SK-N-MC (cell line): ENCODE data around the gene SEPTIN6.
"Not testable (repeated sequence)": the region's sequence is repeated elsewhere in the genome, so short reads cannot be mapped to it uniquely, and the experiment has no call there.

Experiments
- DNase-seq: peaks from one replicate; pipeline ENCODE4 v3.0.0-alpha.2; 2011; ENCODE audit warnings: low read depth, low spot score
- H3K27ac ChIP-seq: fragments of 200-600 bp; sonication (generic); 2 replicates; pipeline ENCODE4 v1.5.1; 2016; ENCODE audit warnings: mixed run types
- H3K36me3 ChIP-seq: fragments of 200-600 bp; sonication (generic); 2 replicates; pipeline ENCODE4 v1.6.1; 2017; ENCODE audit warnings: antibody characterized with exemption, low read length, mixed read lengths; ENCODE audit not compliant: insufficient read depth
- H3K4me3 ChIP-seq: fragments of 200-600 bp; sonication (generic); 2 replicates; pipeline ENCODE4 v1.5.1; 2016
- H3K9ac ChIP-seq: fragments of 200-600 bp; sonication (generic); 2 replicates; pipeline ENCODE4 v1.8.0; 2017; ENCODE audit warnings: mixed run types, mixed read lengths; ENCODE audit not compliant: insufficient read length
- H3K9me3 ChIP-seq: fragments of 200-600 bp; sonication (generic); 2 replicates; pipeline ENCODE4 v1.6.1; 2017; ENCODE audit warnings: low read depth, mild to moderate bottlenecking, antibody characterized with exemption, low read length, moderate library complexity, mixed read lengths
- EZH2 ChIP-seq: fragments of 200-600 bp; sonication (generic); IDR thresholded peaks from one replicate; pipeline ENCODE4 v1.6.1; 2017; ENCODE audit warnings: antibody characterized with exemption
- FOXP2 ChIP-seq: optimal IDR thresholded peaks from 2 replicates; pipeline ENCODE3; 2011; ENCODE audit warnings: mild to moderate bottlenecking, moderate library complexity; ENCODE audit not compliant: insufficient read depth; ENCODE audit errors: extremely low read length, control extremely low read depth
- POLR2AphosphoS5 ChIP-seq: IDR thresholded peaks from 2 replicates; pipeline ENCODE4 v1.6.1; 2012; ENCODE audit warnings: mild to moderate bottlenecking, low read depth, low read length, borderline replicate concordance

SEPTIN6 gene

DNA sequence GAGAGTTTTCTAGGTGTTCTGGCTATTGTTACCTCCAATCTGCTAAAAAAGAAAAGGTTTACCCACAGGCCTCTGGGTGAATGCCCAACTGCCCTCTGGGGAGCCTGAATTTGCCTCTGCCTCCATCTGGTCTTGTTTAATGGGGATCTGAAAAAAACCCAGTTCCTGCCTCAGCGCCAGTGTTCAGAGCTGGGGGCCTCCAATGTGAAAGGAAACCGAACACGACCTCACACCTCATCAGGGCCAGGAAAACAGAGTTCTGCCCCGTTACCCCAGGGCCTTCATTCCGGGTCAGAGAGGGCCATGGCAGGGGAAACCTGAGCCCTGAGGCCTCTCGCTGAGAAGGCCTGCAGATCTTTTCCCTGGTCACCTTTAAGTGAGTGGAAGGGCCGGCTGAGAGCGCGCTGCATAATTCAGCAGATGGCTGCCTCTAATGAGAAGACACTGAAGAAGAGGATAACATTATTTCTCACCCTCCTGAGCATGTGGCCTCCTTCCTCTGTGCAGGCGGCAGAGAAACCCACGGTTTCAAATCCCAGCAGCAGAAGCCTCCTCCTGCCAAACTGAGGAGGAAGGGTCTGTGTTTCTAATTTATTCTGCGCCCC, 6.8 kb downstream of the SEPTIN6 start:
- Histone ChIP-seq H3K27ac (no peak overlapping the region; the same call in 1 of the 2 replicates), H3K9me3 (no peaks in the 10 kb centered on the region), H3K4me3 (no peak overlapping the region), H3K9ac (no peak overlapping the region), H3K36me3 (no peaks in the 10 kb centered on the region)
- no peak for DNase-seq
- TF ChIP-seq POLR2AphosphoS5, result no peak
- no peak for TF ChIP-seq EZH2
- TF ChIP-seq FOXP2, result no peak

- no peak for DNase-seq
- H3K36me3 ChIP-seq, result no peaks in the 10 kb centered on the region
- no peak overlapping the region for H3K9ac ChIP-seq
- no peaks in the 10 kb centered on the region for H3K9me3 ChIP-seq
- no peak overlapping the region; the same call in 1 of the 2 replicates for H3K27ac ChIP-seq
- no peak overlapping the region; the same call in 1 of the 2 replicates for H3K4me3 ChIP-seq
- no peak for TF ChIP-seq FOXP2
- no peak for TF ChIP-seq POLR2AphosphoS5
- TF ChIP-seq EZH2, result no peak
Observed at GRCh38 chrX:119685225-119686066, 7.5 kb downstream of the SEPTIN6 start.

- Histone ChIP-seq H3K27ac (no peak overlapping the region), H3K9ac (no peak overlapping the region), H3K36me3 (no peaks in the 10 kb centered on the region), H3K9me3 (no peaks in the 10 kb centered on the region), H3K4me3 (no peak overlapping the region; the same call in 1 of the 2 replicates)
- TF ChIP-seq EZH2, result no peak
- TF ChIP-seq FOXP2, result no peak
- TF ChIP-seq POLR2AphosphoS5, result no peak
- DNase-seq, result no peak
Observed at GRCh38 chrX:119684916-119685224, 8.1 kb downstream of the SEPTIN6 start.

DNA sequence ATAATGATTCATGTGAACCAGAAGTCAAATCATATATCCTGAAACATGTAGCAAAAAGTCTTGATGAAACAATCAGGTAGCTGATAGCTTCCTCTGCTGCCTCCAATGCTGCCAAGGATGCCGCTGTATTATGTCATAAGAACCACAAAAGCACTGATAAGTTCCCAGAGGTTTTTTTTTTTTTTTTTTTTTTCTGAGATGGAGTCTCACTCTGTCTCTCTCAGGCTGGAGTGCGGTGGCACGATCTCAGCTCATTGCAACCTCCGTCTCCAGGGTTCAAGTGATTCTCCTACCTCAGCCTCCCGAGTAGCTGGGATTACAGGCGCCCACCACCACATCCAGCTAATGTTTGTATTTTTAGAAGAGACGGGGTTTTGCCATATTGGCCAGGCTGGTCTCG, 8.7 kb downstream of the SEPTIN6 start:
- H3K4me3 ChIP-seq, H3K27ac ChIP-seq, DNase-seq, H3K36me3 ChIP-seq, H3K9me3 ChIP-seq, H3K9ac ChIP-seq: not testable (repeated sequence)

DNA sequence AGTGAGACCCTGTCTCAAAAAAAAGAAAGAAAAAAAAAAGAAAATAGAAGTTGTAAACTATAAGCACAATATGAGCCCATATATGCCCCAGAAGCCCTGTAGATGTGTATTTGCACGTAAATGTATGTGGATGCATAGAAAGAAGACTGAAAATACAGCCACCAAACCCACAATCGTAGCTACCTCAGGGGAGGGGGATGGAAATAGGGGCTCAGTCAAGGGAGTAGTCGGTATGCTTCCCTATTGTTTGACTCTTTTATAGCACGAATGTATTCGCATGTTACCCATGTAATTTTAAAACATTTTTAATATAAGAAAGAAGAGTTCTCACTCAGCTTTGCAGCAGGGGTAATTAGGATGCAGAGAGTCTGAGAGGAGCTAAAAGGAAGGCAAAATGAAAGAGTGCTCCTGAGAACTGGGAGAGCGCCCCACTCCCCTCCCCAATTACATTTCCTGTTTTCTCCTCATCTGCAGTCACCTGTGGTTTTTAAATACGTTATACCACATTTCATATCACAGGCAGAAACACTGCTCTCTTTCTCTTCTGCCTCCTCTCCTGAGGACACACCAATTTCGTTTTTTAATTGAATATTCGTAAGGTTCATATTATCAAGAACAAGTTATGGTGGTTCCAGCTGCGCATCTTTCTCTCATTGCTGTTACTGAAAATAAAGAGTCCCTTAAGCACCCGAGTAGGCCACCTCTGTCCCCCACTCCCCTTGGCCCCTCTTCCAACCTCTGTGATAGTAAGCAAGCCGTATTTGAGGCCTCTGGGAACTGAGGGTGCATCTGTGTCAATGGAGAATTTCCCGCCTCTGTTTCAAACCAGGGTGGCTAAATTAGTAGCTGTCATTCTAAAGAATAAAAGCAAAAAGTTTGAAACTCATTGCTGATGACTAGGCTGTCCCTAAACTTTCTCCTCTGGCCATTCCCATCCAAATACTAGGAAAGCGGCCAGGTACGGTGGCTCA, 10.7 kb downstream of the SEPTIN6 start:
- Histone ChIP-seq H3K4me3 (no peak overlapping the region), H3K9me3 (no peaks in the 10 kb centered on the region), H3K36me3 (no peaks in the 10 kb centered on the region), H3K9ac (no peak overlapping the region), H3K27ac (no peak overlapping the region)
- no peak for DNase-seq
- no peak for TF ChIP-seq EZH2
- no peak for TF ChIP-seq POLR2AphosphoS5
- TF ChIP-seq FOXP2, result no peak

GRCh38 chrX:119677654-119677981, 15.3 kb downstream of the SEPTIN6 start:
- Histone ChIP-seq H3K4me3 (no peak overlapping the region), H3K36me3 (no peaks in the 10 kb centered on the region), H3K27ac (no peak overlapping the region), H3K9ac (no peak overlapping the region), H3K9me3 (no peaks in the 10 kb centered on the region)
- no peak for TF ChIP-seq EZH2
- TF ChIP-seq FOXP2, result no peak
- TF ChIP-seq POLR2AphosphoS5, result no peak
- DNase-seq, result no peak

DNA sequence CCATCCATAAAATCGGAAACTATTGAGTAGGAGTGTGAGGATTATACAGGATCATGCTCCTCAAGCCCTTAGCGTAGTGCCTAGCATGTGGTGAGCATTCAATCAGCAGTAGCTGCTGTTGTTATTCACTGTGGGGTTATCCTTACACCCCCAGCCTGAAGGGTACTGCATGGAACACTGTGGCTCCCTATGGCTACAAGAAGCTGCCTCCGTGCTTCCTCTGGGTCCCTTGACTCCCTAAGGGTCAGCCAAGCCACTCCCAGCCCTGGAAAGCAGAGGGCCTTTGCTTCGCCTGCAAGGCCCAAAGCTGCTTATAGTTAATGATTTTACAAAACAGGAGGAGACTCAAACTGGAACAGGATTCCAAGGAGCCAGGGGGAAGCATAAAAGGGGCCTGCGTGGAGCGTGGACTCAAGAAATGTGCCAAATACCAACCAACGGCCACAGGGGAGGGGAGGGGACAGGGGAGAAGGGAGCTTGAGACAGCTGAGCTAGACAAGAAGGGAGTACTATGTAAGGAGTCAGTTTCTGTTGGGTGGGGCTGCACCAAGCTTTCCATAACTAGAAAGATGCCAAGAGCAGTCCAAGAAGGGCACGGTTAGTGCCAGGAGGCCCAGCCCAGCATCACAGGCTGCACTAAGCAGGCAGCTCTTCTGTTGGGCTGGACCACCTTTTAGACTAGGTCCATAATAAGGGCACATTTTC, 15.9 kb downstream of the SEPTIN6 start:
- DNase-seq, result no peak
- Histone ChIP-seq H3K36me3 (no peaks in the 10 kb centered on the region), H3K9me3 (no peaks in the 10 kb centered on the region), H3K4me3 (no peak overlapping the region), H3K27ac (no peak overlapping the region), H3K9ac (no peak overlapping the region)
- TF ChIP-seq POLR2AphosphoS5 (no peak), FOXP2 (no peak), EZH2 (no peak)

- Histone ChIP-seq H3K36me3 (no peaks in the 10 kb centered on the region), H3K9ac (no peak overlapping the region), H3K27ac (no peak overlapping the region), H3K4me3 (no peak overlapping the region), H3K9me3 (no peaks in the 10 kb centered on the region)
- TF ChIP-seq FOXP2 (no peak), POLR2AphosphoS5 (no peak), EZH2 (no peak)
- no peak for DNase-seq
Observed at GRCh38 chrX:119673336-119673735, 19.6 kb downstream of the SEPTIN6 start.
